Measurements from ENCODE around the gene FADS3.

- TF ChIP-seq TSHZ2 (CRISPR knock-in tag; IDR thresholded peaks at IDR 0.05) (no peak), ZC3H10 (CRISPR knock-in tag; IDR thresholded peaks at IDR 0.05) (no peak), RARB (CRISPR knock-in tag; IDR thresholded peaks at IDR 0.05) (no peak), BACH2 (CRISPR knock-in tag; IDR thresholded peaks at IDR 0.05; ENCODE audit: borderline replicate concordance) (no peak), PATZ1 (CRISPR knock-in tag; IDR thresholded peaks at IDR 0.05; ENCODE audit: borderline replicate concordance) (no peak), ZNF8 (CRISPR knock-in tag; IDR thresholded peaks at IDR 0.05) (no peak)
These were observed 25.0 kb downstream of the FADS3 start for GRCh38 chr11:61866231-61866957.
